Measurements from ENCODE around the gene ZNF335. TPM values are rescaled to one million over a fixed set of nuclear protein-coding genes. Genes with fewer than 3 reads are reported as not detected.

The ZNF335 gene
- total RNA-seq, 1 donor from 2014 or later = 31.6 TPM

DNA sequence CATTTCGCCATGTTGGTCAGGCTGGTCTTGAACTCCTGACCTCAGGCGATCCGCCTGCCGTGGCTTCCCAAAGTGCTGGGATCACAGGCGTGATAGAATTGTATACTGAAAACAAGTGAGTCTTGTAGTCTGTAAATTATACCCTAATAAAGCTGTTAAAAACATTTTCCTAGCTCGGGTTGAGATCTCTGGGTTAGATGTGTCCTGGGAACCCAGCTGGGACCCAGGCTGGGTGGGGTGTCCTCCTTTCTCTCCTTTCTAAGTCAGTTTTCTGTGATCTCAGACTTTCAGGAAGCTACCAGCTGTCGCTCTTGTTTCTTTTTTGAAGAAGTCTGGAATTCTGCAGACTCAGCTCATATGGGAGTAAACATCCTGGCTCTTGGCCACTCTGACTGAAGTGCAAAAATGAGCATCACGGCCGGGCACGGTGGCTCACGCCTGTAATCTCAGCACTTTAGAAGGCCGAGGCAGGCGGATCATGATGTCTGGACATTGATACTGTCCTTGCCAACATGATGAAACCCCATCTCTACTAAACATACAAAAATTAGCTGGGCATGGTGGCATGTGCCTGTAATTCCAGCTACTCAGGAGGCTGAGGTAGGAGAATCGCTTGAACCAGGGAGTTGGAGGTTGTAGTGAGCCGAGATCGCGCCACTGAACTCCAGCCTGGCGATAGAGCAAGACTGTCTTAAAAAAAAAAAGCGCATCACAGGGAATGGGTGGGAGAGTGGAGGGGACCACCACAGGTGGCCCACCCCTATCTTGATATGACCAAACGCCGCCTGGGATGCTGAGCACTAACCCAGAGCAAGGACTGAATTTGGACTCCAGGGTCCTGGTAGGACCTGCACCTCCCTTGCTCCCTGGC is 47.4 kb downstream of the ZNF335 start:
- Mint-ChIP-seq H3K4me1 (peaks cover 17% of the 10 kb centered on the region), H3K9me3 (no peaks in the 10 kb centered on the region), H3K27me3 (ENCODE audit: low read depth) (peaks cover 8% of the 10 kb centered on the region), H3K36me3 (no peaks in the 10 kb centered on the region), H3K4me3 (no peak overlapping the region), H3K27ac (peak overlapping the region; percentile 85)
- no peak for TF ChIP-seq CTCF (IDR thresholded peaks at IDR 0.05; ENCODE audit: unreplicated experiment)
- no peak for DNase-seq (ENCODE audit: low spot score in 2 of 2, unreplicated experiment in 2 of 2)

DNA sequence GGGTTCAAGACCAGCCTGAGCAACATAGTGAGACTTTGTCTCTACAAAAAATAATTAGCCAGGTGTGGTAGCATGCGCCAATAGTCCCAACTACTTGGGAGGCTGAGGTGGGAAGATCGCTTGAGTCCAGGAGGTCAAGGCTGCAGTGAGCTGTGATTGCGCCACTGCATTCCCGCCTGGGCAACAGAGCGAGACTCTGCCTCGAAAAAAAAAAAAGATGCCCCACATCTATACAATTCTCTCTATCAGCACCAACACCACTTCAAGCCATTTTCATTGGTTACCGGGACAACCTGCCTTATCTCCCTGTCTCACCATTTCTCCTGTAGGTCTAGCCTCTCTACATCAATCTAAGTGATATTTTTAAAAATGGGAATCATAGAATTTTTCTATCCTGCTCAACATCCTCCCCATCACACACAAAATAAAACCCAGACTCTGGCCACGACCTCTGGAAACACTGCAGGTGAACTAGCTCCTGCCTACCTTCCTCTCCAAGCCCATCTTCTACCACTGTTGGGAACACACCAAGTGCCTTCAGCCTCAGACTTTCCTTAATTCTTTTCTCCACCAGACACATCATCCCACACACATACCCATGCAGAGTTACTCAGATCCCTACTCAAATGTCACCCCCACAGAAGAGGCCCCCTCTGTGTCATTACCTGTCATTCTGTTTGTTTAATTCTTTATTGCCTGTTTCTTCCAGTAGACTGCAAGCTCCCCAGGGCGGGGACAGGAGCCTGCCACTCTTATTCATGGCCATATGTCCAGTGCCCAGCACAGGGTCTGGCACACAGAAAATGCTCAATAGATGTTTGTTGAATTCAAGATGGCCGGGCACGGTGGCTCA is 50.4 kb downstream of the ZNF335 start:
- TF ChIP-seq CTCF (IDR thresholded peaks at IDR 0.05; ENCODE audit: unreplicated experiment) = no peak
- H3K4me3 Mint-ChIP-seq = no peak overlapping the region
- no peaks in the 10 kb centered on the region for H3K9me3 Mint-ChIP-seq
- no peak overlapping the region for H3K27ac Mint-ChIP-seq
- peaks cover 19% of the 10 kb centered on the region for H3K4me1 Mint-ChIP-seq
- peaks cover 8% of the 10 kb centered on the region for H3K27me3 Mint-ChIP-seq (ENCODE audit: low read depth)
- DNase-seq (ENCODE audit: low spot score in 2 of 2, unreplicated experiment in 2 of 2) = no peak
- H3K36me3 Mint-ChIP-seq = no peaks in the 10 kb centered on the region

GRCh38 chr20:45920462-45921336 is 51.3 kb downstream of the ZNF335 start:
- no peak for TF ChIP-seq CTCF (IDR thresholded peaks at IDR 0.05; ENCODE audit: unreplicated experiment)
- Mint-ChIP-seq H3K27ac (peak overlapping the region; percentile 6), H3K4me3 (no peak overlapping the region), H3K9me3 (no peaks in the 10 kb centered on the region), H3K4me1 (peaks cover 19% of the 10 kb centered on the region), H3K36me3 (no peaks in the 10 kb centered on the region), H3K27me3 (ENCODE audit: low read depth) (peaks cover 8% of the 10 kb centered on the region)
- DNase-seq (ENCODE audit: low spot score in 2 of 2, unreplicated experiment in 2 of 2) = no peak

DNA sequence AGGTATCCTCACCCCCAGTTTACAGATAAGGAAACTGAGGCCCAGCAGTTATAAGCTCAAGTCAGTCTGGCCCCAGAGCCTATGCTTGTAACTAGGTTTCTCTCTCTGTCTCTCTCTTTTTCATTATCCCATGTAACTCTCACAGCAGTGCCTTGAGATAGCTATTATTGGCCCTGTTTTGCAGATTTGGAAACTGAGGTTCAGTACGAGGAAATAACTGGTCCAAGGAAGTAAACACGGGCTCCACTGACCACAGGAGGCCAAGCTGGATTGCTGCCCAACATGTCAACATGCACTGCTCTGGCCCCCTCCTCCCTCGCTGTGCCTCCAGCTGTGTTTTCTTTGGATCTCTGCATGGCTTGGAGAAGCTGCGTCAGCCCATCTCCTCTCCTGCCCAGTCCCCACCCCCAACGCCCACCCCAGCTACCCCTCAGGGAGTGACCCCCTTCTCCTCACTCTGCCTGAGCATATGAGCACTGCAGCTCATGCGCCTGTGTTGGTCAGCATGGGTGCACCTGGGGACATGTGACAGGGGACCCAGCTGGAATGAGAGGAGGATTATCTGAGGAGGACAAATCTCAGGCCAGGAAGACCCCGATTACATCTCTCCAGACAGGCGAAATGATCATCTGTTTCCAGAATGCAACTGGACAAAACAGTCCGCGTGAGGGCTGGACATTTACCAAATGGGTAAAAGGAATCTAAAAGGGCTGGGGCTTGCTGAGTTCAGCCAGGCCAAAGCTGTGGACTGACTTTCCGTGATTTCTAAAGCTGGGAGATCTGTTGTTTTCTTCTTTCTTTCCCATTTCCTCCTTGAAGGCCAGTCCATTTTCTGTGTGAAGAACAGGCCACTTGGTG is 52.2 kb downstream of the ZNF335 start:
- Mint-ChIP-seq H3K9me3 (no peaks in the 10 kb centered on the region), H3K27me3 (ENCODE audit: low read depth) (peaks cover 8% of the 10 kb centered on the region), H3K4me3 (no peak overlapping the region), H3K4me1 (peaks cover 19% of the 10 kb centered on the region), H3K36me3 (no peaks in the 10 kb centered on the region), H3K27ac (peak overlapping the region; percentile 6)
- TF ChIP-seq CTCF (IDR thresholded peaks at IDR 0.05; ENCODE audit: unreplicated experiment) = no peak
- no peak for DNase-seq (ENCODE audit: low spot score in 2 of 2, unreplicated experiment in 2 of 2)

All from mesothelial cell of epicardium (in vitro differentiated cells).